CD8-positive, alpha-beta memory T cell (primary cell): ENCODE measurements around the gene LPAR1. TPM values are rescaled to one million over a fixed set of nuclear protein-coding genes. Genes with fewer than 3 reads are reported as not detected.

Experiments
- CTCF ChIA-PET: fragments of 350-600 bp; sonication (Branson Sonifier 250); formaldehyde crosslinking; loops from one replicate; lab custom pipeline; 2021; ENCODE audit warnings: antibody characterized with exemption; lab: Charles Lee
- POLR2A ChIA-PET: fragments of 350-600 bp; sonication (Branson Sonifier 250); formaldehyde crosslinking; loops from one replicate; lab custom pipeline; 2021; ENCODE audit warnings: antibody characterized with exemption; lab: Charles Lee
- DNase-seq, 5 donors: peaks; one replicate each; pipeline versions ENCODE4 v3.0.0 to v3.0.0-alpha.2; 2020 to 2022; ENCODE audit warnings: mixed read lengths in 1 of 5
- H3K27ac ChIP-seq: one replicate; pipeline ENCODE4 v1.7.0; 2013; ENCODE audit warnings: low read depth, mild to moderate bottlenecking, low read length, moderate library complexity
- H3K27me3 ChIP-seq: 2 replicates; pipeline ENCODE4 v1.7.0; 2013; ENCODE audit warnings: low read length, mild to moderate bottlenecking; ENCODE audit not compliant: insufficient read depth, poor library complexity, severe bottlenecking
- H3K36me3 ChIP-seq: 2 replicates; pipeline ENCODE4 v1.7.0; 2013; ENCODE audit warnings: mild to moderate bottlenecking, low read length, moderate library complexity; ENCODE audit not compliant: insufficient read depth
- H3K4me1 ChIP-seq: 2 replicates; pipeline ENCODE4 v1.7.0; 2013; ENCODE audit warnings: mild to moderate bottlenecking, low read length, moderate library complexity; ENCODE audit not compliant: insufficient read depth
- H3K4me3 ChIP-seq: 2 replicates; pipeline ENCODE4 v1.7.0; 2013; ENCODE audit warnings: mild to moderate bottlenecking, low read length
- H3K9me3 ChIP-seq: 2 replicates; pipeline ENCODE4 v1.7.0; 2013; ENCODE audit warnings: mild to moderate bottlenecking, low read length
- H3K27ac Mint-ChIP-seq, 8 donors: one replicate each; pipeline ENCODE4 v1.8.0; 2020 to 2021; ENCODE audit warnings: mixed read lengths in 8 of 8, mild to moderate bottlenecking in 6 of 8, inconsistent platforms in 3 of 8, moderate library complexity in 3 of 8
- H3K27me3 Mint-ChIP-seq, 2 donors: one replicate each; pipeline ENCODE4 v1.8.0; 2020 to 2021; ENCODE audit warnings: mixed read lengths in 2 of 2, mild to moderate bottlenecking in 1 of 2, moderate library complexity in 1 of 2
- H3K36me3 Mint-ChIP-seq, 3 donors: one replicate each; pipeline ENCODE4 v1.8.0; 2020 to 2021; ENCODE audit warnings: mixed read lengths in 3 of 3, inconsistent platforms in 1 of 3, mild to moderate bottlenecking in 1 of 3
- H3K4me1 Mint-ChIP-seq, 3 donors: one replicate each; pipeline ENCODE4 v1.8.0; 2020 to 2021; ENCODE audit warnings: mixed read lengths in 3 of 3, inconsistent platforms in 1 of 3, mild to moderate bottlenecking in 1 of 3
- H3K4me3 Mint-ChIP-seq, 7 donors: one replicate each; pipeline ENCODE4 v1.8.0; 2020 to 2021; ENCODE audit warnings: mixed read lengths in 7 of 7, mild to moderate bottlenecking in 6 of 7, moderate library complexity in 4 of 7, inconsistent platforms in 2 of 7
- H3K9me3 Mint-ChIP-seq, 5 donors: one replicate each; pipeline ENCODE4 v1.8.0; 2020 to 2022; ENCODE audit warnings: mixed read lengths in 5 of 5, mild to moderate bottlenecking in 3 of 5, moderate library complexity in 2 of 5, inconsistent platforms in 1 of 5
- polyA plus RNA-seq: library from polyadenylated mRNA; unstranded; fragments of 300-500 nt; fragmentation: Illumina TruSeq; gene quantifications from one replicate; pipeline ENCODE4 v1.2.3, GENCODE V29; 2021
- total RNA-seq, 2 experiments: library from RNA; stranded (reverse); gene quantifications; one replicate each; pipeline ENCODE4 v1.2.3, GENCODE V29; 2021

The LPAR1 gene
- total and polyA plus RNA-seq, 3 experiments from 2014 or later: not detected

DNA sequence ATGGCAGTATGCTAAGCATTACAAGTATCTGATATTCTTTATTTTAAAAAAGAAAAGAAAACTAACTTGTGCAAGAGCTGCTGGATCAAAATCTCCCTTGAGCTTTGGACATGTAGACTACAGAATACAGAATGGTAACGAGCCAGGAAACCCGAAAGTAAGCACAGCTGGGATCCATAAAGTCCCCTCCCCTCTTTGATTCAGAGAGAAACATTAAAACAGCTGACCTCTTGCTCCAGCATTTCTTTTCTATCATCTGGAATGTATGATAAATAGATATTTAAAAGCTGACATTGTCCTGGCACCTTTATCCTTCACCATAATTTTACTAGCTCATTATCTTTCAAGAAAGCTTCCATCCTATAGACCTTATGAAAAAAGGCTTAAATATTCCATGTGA, 28.2 kb upstream of the LPAR1 start:
- Histone ChIP-seq H3K27me3 (no peaks in the 10 kb centered on the region), H3K4me3 (no peak overlapping the region), H3K36me3 (no peaks in the 10 kb centered on the region), H3K9me3 (no peaks in the 10 kb centered on the region), H3K4me1 (no peaks in the 10 kb centered on the region), H3K27ac (no peak overlapping the region)
- Mint-ChIP-seq H3K27me3 (peaks cover 0 to 2% of the 10 kb centered on the region in 2 donors), H3K4me1 (no peaks in the 10 kb centered on the region), H3K27ac (no peak overlapping the region), H3K4me3 (no peak overlapping the region), H3K36me3 (no peaks in the 10 kb centered on the region), H3K9me3 (peaks cover 0 to 1% (median 0%) of the 10 kb centered on the region in 5 donors)
- no peak for DNase-seq
- ChIA-PET POLR2A (no interaction called here), CTCF (no interaction called here)

DNA sequence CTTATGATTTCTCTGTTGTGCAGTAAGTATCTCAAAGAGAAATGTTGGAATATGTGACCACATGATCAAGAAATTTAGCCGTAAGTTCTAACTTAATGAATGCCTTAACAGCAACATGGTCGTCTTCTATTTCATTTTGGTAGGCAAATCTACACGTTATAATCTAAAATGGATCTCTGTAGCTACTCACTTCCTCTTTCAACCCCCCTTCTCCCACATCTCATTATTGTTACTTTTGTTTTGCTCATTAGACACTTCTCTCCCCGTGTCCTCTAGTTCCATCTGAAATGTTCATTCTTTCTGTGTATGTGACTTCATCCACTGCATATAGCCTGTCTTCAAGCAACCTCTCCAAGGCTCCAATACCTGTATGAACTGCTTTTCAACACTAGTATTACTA, 27.1 kb upstream of the LPAR1 start:
- Histone ChIP-seq H3K4me3 (no peak overlapping the region), H3K9me3 (no peaks in the 10 kb centered on the region), H3K4me1 (no peaks in the 10 kb centered on the region), H3K27ac (no peak overlapping the region), H3K36me3 (no peaks in the 10 kb centered on the region), H3K27me3 (no peaks in the 10 kb centered on the region)
- no peak overlapping the region for H3K4me3 Mint-ChIP-seq
- H3K4me1 Mint-ChIP-seq: no peaks in the 10 kb centered on the region
- no peak overlapping the region for H3K27ac Mint-ChIP-seq
- ChIA-PET CTCF (no interaction called here), POLR2A (no interaction called here)
- no peaks in the 10 kb centered on the region for H3K36me3 Mint-ChIP-seq
- no peak for DNase-seq
- peaks cover 0 to 3% (median 0%) of the 10 kb centered on the region in 5 donors for H3K9me3 Mint-ChIP-seq
- peaks cover 0 to 2% of the 10 kb centered on the region in 2 donors for H3K27me3 Mint-ChIP-seq

DNA sequence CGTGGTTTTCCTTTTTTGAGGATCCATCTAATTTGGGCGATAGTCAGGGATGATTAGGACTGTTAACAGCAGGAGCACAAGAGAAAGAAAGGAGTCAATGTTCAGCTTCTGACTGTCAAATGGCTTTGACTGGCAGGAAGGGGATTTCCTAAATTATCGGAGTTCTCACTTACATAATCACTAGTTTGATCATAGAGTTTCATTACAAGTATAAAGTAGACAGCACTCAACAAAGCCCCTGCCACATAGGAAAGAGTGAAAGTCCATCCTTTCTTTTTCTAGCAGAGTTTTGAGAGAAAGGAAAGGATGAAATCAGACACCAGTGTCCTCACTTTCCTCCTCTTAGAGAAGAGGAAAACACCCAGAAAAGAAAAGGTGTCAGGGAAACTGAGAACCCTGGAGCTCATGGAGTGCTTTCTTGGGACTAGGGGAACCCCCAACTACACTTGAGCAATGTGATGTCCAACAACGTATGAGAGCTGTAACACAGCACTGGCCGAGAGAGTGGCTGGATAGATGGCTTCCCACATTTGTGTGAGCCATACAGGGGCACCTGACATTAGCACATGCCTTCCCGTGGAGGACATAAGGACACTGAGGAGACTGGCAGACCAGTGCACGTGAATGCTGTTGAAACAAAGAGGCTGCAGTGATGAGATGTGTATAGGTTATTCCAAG, 26.0 kb upstream of the LPAR1 start:
- Histone ChIP-seq H3K27me3 (no peaks in the 10 kb centered on the region), H3K4me1 (no peaks in the 10 kb centered on the region), H3K9me3 (no peaks in the 10 kb centered on the region), H3K36me3 (no peaks in the 10 kb centered on the region), H3K4me3 (no peak overlapping the region), H3K27ac (no peak overlapping the region)
- H3K4me1 Mint-ChIP-seq: no peaks in the 10 kb centered on the region
- H3K36me3 Mint-ChIP-seq: no peaks in the 10 kb centered on the region
- H3K9me3 Mint-ChIP-seq: peaks cover 0 to 4% (median 0%) of the 10 kb centered on the region in 5 donors
- ChIA-PET CTCF (no interaction called here), POLR2A (no interaction called here)
- no peak overlapping the region for H3K27ac Mint-ChIP-seq
- H3K27me3 Mint-ChIP-seq: no peaks in the 10 kb centered on the region
- H3K4me3 Mint-ChIP-seq: no peak overlapping the region
- DNase-seq: no peak

DNA sequence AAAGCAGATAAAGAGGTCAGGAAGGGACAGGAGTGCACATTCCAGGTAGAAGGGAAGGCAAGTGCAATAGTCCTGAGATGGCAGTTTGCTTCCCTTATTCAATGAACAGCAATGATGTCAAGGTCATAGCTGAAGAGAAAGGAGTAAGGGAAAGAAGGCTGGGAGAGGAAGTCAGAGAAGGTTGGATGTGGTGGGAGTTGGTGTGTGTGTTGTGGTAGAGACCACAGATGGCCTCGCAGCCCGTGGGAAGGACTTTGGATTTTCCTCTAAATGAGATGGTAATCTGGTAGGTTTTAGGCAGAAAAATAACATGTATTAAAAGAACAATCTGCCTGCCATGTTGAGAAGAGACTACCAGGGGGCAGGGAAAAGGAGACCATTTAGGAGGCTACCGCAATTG, 25.1 kb upstream of the LPAR1 start:
- no peak overlapping the region for H3K27ac ChIP-seq
- Mint-ChIP-seq H3K4me1 (no peaks in the 10 kb centered on the region), H3K4me3 (no peak overlapping the region), H3K9me3 (peaks cover 0 to 4% (median 0%) of the 10 kb centered on the region in 5 donors), H3K36me3 (no peaks in the 10 kb centered on the region), H3K27me3 (no peaks in the 10 kb centered on the region), H3K27ac (no peak overlapping the region)
- no peak for DNase-seq
- H3K9me3 ChIP-seq: no peaks in the 10 kb centered on the region
- ChIA-PET CTCF (no interaction called here), POLR2A (no interaction called here)
- no peaks in the 10 kb centered on the region for H3K27me3 ChIP-seq
- no peaks in the 10 kb centered on the region for H3K36me3 ChIP-seq
- no peak overlapping the region for H3K4me3 ChIP-seq
- no peaks in the 10 kb centered on the region for H3K4me1 ChIP-seq

DNA sequence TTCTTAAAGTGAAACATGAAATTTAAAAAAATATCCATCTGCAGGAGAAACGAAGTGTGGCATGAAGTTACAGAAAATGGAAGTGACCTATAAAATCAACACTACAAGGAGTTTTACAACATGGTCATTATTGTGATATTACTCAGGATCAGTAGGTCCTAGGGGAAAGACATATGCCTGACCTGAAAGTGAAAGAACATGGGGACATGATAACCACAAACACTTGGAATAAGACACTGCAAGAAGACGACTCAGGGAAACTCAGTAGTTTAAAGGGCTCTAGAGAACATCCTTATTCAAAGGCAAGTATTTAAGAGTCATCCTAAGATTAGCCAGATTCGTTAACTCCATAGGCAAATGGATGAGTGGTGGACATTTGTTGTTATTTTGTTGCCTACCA, 19.9 kb upstream of the LPAR1 start:
- Mint-ChIP-seq H3K4me1 (no peaks in the 10 kb centered on the region), H3K9me3 (peaks cover 0 to 4% (median 2%) of the 10 kb centered on the region in 5 donors), H3K36me3 (no peaks in the 10 kb centered on the region), H3K4me3 (no peak overlapping the region), H3K27ac (no peak overlapping the region), H3K27me3 (peaks cover 0 to 3% of the 10 kb centered on the region in 2 donors)
- H3K9me3 ChIP-seq: no peaks in the 10 kb centered on the region
- ChIA-PET POLR2A (no interaction called here), CTCF (no interaction called here)
- no peak overlapping the region for H3K27ac ChIP-seq
- no peak overlapping the region for H3K4me3 ChIP-seq
- no peaks in the 10 kb centered on the region for H3K4me1 ChIP-seq
- no peaks in the 10 kb centered on the region for H3K27me3 ChIP-seq
- DNase-seq: no peak
- H3K36me3 ChIP-seq: no peaks in the 10 kb centered on the region

DNA sequence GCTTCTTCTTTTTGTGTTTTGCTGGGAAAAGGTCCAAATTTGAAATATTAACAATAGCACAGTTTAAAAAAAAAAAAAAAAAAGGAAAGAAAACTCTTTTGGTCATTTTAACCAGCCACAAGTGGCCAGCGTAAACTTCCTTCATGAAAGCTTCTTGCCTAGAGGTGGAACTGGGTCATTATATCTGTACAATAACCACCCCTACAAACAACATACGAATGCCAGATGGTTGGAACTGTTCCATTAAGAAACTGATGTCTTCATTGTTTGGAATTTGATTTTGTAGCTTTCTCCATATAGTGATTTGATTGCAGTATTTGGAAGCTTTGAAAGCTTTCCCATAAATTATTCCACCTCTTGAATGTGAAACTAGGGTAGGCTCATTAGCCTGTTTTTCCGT, 18.3 kb upstream of the LPAR1 start:
- Histone ChIP-seq H3K27ac (no peak overlapping the region), H3K4me1 (no peaks in the 10 kb centered on the region), H3K27me3 (no peaks in the 10 kb centered on the region), H3K9me3 (no peaks in the 10 kb centered on the region), H3K4me3 (no peak overlapping the region), H3K36me3 (no peaks in the 10 kb centered on the region)
- no peak overlapping the region for H3K27ac Mint-ChIP-seq
- H3K27me3 Mint-ChIP-seq: peaks cover 0 to 3% of the 10 kb centered on the region in 2 donors
- CTCF ChIA-PET: no interaction called here
- H3K4me1 Mint-ChIP-seq: no peaks in the 10 kb centered on the region
- H3K9me3 Mint-ChIP-seq: peaks cover 0 to 4% (median 2%) of the 10 kb centered on the region in 5 donors
- POLR2A ChIA-PET: no interaction called here
- H3K4me3 Mint-ChIP-seq: no peak overlapping the region
- no peaks in the 10 kb centered on the region for H3K36me3 Mint-ChIP-seq
- no peak for DNase-seq

DNA sequence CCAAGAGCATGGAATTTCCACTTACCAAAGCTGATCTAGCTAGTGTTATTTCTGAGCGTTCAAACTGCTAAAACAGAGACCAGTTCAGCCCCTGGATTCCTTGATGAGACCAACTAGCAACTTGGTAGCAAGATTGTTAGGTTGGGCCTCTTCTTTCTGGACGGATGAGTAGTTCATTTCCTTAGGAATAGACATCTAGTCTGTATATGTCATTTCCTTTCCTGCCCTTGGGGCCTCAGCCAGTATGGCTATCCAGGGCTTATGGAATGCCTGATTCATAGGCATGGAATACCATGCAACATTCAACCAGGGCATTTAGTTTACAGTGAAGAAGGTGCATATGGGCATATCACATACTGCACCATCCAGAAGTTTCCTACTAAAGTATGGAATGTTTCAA, 14.5 kb upstream of the LPAR1 start:
- Mint-ChIP-seq H3K4me3 (no peak overlapping the region), H3K9me3 (peaks cover 0 to 2% (median 0%) of the 10 kb centered on the region in 5 donors), H3K4me1 (no peaks in the 10 kb centered on the region), H3K27me3 (peaks cover 0 to 3% of the 10 kb centered on the region in 2 donors), H3K27ac (no peak overlapping the region), H3K36me3 (no peaks in the 10 kb centered on the region)
- ChIA-PET POLR2A (no interaction called here), CTCF (no interaction called here)
- DNase-seq: no peak
- H3K4me1 ChIP-seq: no peaks in the 10 kb centered on the region
- H3K27me3 ChIP-seq: no peaks in the 10 kb centered on the region
- no peaks in the 10 kb centered on the region for H3K36me3 ChIP-seq
- no peaks in the 10 kb centered on the region for H3K9me3 ChIP-seq
- H3K4me3 ChIP-seq: no peak overlapping the region
- H3K27ac ChIP-seq: no peak overlapping the region

DNA sequence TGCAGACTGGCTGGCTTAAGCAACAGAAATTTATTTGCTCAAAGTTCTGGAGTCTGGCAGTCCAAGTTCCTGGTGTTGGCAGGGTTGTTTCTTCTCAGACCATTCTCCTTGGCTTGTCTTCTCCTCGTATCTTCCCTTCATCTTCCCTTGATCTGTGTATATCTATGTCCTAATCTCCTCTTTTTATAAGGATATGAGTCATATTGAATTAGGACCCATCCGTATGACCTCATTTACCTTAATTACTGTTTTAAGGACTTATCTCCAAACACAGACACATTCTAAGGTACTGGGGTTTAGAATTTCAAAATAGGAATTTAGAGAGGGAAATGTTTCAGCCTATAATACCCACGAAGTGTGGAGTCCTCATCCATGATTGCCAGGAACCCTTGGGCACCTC, 13.1 kb upstream of the LPAR1 start:
- POLR2A ChIA-PET: no interaction called here
- peaks cover 0 to 3% of the 10 kb centered on the region in 2 donors for H3K27me3 Mint-ChIP-seq

More for the DNA sequence above, 13.1 kb upstream of the LPAR1 start:
- Histone ChIP-seq H3K36me3 (no peaks in the 10 kb centered on the region), H3K9me3 (no peaks in the 10 kb centered on the region), H3K27ac (no peak overlapping the region), H3K4me3 (no peak overlapping the region), H3K4me1 (no peaks in the 10 kb centered on the region), H3K27me3 (no peaks in the 10 kb centered on the region)
- no peak for DNase-seq
- Mint-ChIP-seq H3K4me3 (no peak overlapping the region), H3K27ac (no peak overlapping the region), H3K4me1 (no peaks in the 10 kb centered on the region), H3K36me3 (no peaks in the 10 kb centered on the region), H3K9me3 (peaks cover 0 to 2% (median 0%) of the 10 kb centered on the region in 5 donors)
- CTCF ChIA-PET: no interaction called here
